Mucosa of stomach (tissue), 1 donor: Measurements from ENCODE around the gene RBM22.

Experiments used
- H3K27me3 ChIP-seq: one replicate; pipeline ENCODE4 v1.7.0; 2013; ENCODE audit warnings: mild to moderate bottlenecking, low read length; ENCODE audit not compliant: control insufficient read depth, insufficient read depth
- H3K36me3 ChIP-seq: one replicate; pipeline ENCODE4 v1.7.0; 2013; ENCODE audit warnings: low read length; ENCODE audit not compliant: control insufficient read depth, insufficient read depth
- H3K4me1 ChIP-seq: one replicate; pipeline ENCODE4 v1.7.0; 2013; ENCODE audit warnings: mild to moderate bottlenecking, low read length; ENCODE audit not compliant: control insufficient read depth, insufficient read depth
- H3K4me3 ChIP-seq: one replicate; pipeline ENCODE4 v1.7.0; 2013; ENCODE audit warnings: low read length
- H3K9ac ChIP-seq: one replicate; pipeline ENCODE4 v1.7.0; 2013; ENCODE audit warnings: mild to moderate bottlenecking, low read length, moderate library complexity
- H3K9me3 ChIP-seq: one replicate; pipeline ENCODE4 v1.7.0; 2013; ENCODE audit warnings: mild to moderate bottlenecking, low read length, moderate library complexity; ENCODE audit not compliant: control insufficient read depth
- donor health status: Pancreatic carcinoma.

Gene RBM22

GRCh38 chr5:150671509-150672236 is 29.2 kb downstream of the RBM22 start:
- Histone ChIP-seq H3K9ac (peak overlapping the region; percentile 47), H3K36me3 (no peaks in the 10 kb centered on the region), H3K4me1 (peaks cover 12% of the 10 kb centered on the region), H3K27me3 (peaks cover 35% of the 10 kb centered on the region), H3K4me3 (peak overlapping the region; percentile 36), H3K9me3 (no peaks in the 10 kb centered on the region)

- H3K36me3 ChIP-seq, result no peaks in the 10 kb centered on the region
- H3K9me3 ChIP-seq, result no peaks in the 10 kb centered on the region
- no peak overlapping the region for H3K4me3 ChIP-seq
- H3K9ac ChIP-seq, result no peak overlapping the region
- H3K27me3 ChIP-seq, result peaks cover 35% of the 10 kb centered on the region
- H3K4me1 ChIP-seq, result peaks cover 12% of the 10 kb centered on the region
Measured at GRCh38 chr5:150670948-150671310, 29.9 kb downstream of the RBM22 start.

- no peaks in the 10 kb centered on the region for H3K36me3 ChIP-seq
- no peaks in the 10 kb centered on the region for H3K9me3 ChIP-seq
- no peak overlapping the region for H3K9ac ChIP-seq
- H3K4me1 ChIP-seq, result peaks cover 12% of the 10 kb centered on the region
- peaks cover 35% of the 10 kb centered on the region for H3K27me3 ChIP-seq
- no peak overlapping the region for H3K4me3 ChIP-seq
Measured at GRCh38 chr5:150670275-150670947, 30.5 kb downstream of the RBM22 start.

- Histone ChIP-seq H3K36me3 (no peaks in the 10 kb centered on the region), H3K9ac (no peak overlapping the region), H3K27me3 (peaks cover 6% of the 10 kb centered on the region), H3K9me3 (no peaks in the 10 kb centered on the region), H3K4me3 (no peak overlapping the region), H3K4me1 (no peaks in the 10 kb centered on the region)
Measured at GRCh38 chr5:150665044-150665443, 35.8 kb downstream of the RBM22 start.

- H3K9me3 ChIP-seq, result no peaks in the 10 kb centered on the region
- H3K27me3 ChIP-seq, result peaks cover 5% of the 10 kb centered on the region
- no peaks in the 10 kb centered on the region for H3K36me3 ChIP-seq
- H3K4me3 ChIP-seq, result no peak overlapping the region
- no peaks in the 10 kb centered on the region for H3K4me1 ChIP-seq
- no peak overlapping the region for H3K9ac ChIP-seq
Measured at GRCh38 chr5:150663936-150664335, 36.9 kb downstream of the RBM22 start.

GRCh38 chr5:150662731-150663516 is 37.9 kb downstream of the RBM22 start:
- Histone ChIP-seq H3K4me3 (no peak overlapping the region), H3K27me3 (peaks cover 5% of the 10 kb centered on the region), H3K9me3 (no peaks in the 10 kb centered on the region), H3K9ac (no peak overlapping the region), H3K36me3 (no peaks in the 10 kb centered on the region), H3K4me1 (no peaks in the 10 kb centered on the region)

- Histone ChIP-seq H3K9me3 (no peaks in the 10 kb centered on the region), H3K4me1 (peaks cover 4% of the 10 kb centered on the region), H3K9ac (no peak overlapping the region), H3K27me3 (no peaks in the 10 kb centered on the region), H3K4me3 (no peak overlapping the region), H3K36me3 (no peaks in the 10 kb centered on the region)
Measured at GRCh38 chr5:150661821-150662596, 38.9 kb downstream of the RBM22 start.

GRCh38 chr5:150661086-150661485 is 39.8 kb downstream of the RBM22 start, which contains the start of gene MYOZ3:
MYOZ3 (plus strand) TSS chr5:150661251; CDS start chr5:150662942, 1,691 bp downstream.
- Histone ChIP-seq H3K4me3 (no peak within 1 kb of the TSS), H3K36me3 (no peaks in the 10 kb centered on the region), H3K4me1 (peaks cover 8% of the 10 kb centered on the region), H3K9me3 (no peaks in the 10 kb centered on the region), H3K27me3 (no peaks in the 10 kb centered on the region), H3K9ac (no peak within 1 kb of the TSS)

- Histone ChIP-seq H3K4me1 (peaks cover 11% of the 10 kb centered on the region), H3K36me3 (no peaks in the 10 kb centered on the region), H3K9ac (no peak overlapping the region), H3K4me3 (no peak overlapping the region), H3K27me3 (no peaks in the 10 kb centered on the region), H3K9me3 (no peaks in the 10 kb centered on the region)
Measured at GRCh38 chr5:150660108-150660831, 40.6 kb downstream of the RBM22 start.

GRCh38 chr5:150659360-150660107 is 41.3 kb downstream of the RBM22 start:
- Histone ChIP-seq H3K9ac (no peak overlapping the region), H3K36me3 (no peaks in the 10 kb centered on the region), H3K4me1 (peaks cover 12% of the 10 kb centered on the region), H3K4me3 (no peak overlapping the region), H3K9me3 (no peaks in the 10 kb centered on the region), H3K27me3 (no peaks in the 10 kb centered on the region)
